Activated CD4-positive, alpha-beta T cell treated with anti-CD3 and anti-CD28 coated beads for 36 hours (primary cell): Measurements from ENCODE around the gene TAS2R50. TPM values are rescaled to one million over a fixed set of nuclear protein-coding genes. Genes with fewer than 3 reads are reported as not detected.

Experiments used
- ATAC-seq: fragments of 200-7000 bp; cut with Tn5 transposase; one replicate; pipeline ENCODE4 v1.10.0; 2021; ENCODE audit warnings: mild to moderate bottlenecking, moderate library complexity
- CTCF ChIA-PET: fragments of 350-600 bp; sonication (Branson Sonifier 250); formaldehyde crosslinking; loops from one replicate; lab custom pipeline; 2021; ENCODE audit warnings: antibody characterized with exemption; lab: Charles Lee
- POLR2A ChIA-PET: fragments of 350-600 bp; sonication (Branson Sonifier 250); formaldehyde crosslinking; loops from one replicate; lab custom pipeline; 2021; ENCODE audit warnings: antibody characterized with exemption, inconsistent platforms; lab: Charles Lee
- DNase-seq: peaks from one replicate; pipeline ENCODE4 v3.0.0-alpha.2; 2020
- H3K27ac Mint-ChIP-seq: one replicate; pipeline ENCODE4 v1.8.0; 2021; ENCODE audit warnings: mixed read lengths
- H3K27me3 Mint-ChIP-seq: one replicate; pipeline ENCODE4 v1.8.0; 2021; ENCODE audit warnings: mixed read lengths
- H3K36me3 Mint-ChIP-seq: one replicate; pipeline ENCODE4 v1.8.0; 2021; ENCODE audit warnings: low read depth, mixed read lengths
- H3K4me1 Mint-ChIP-seq: one replicate; pipeline ENCODE4 v1.8.0; 2021; ENCODE audit warnings: mixed read lengths
- H3K4me3 Mint-ChIP-seq: one replicate; pipeline ENCODE4 v1.8.0; 2021; ENCODE audit warnings: mild to moderate bottlenecking, moderate library complexity, mixed read lengths
- H3K9me3 Mint-ChIP-seq: one replicate; pipeline ENCODE4 v1.8.0; 2021; ENCODE audit warnings: low read depth, mixed read lengths
- intact Hi-C, 2 experiments: fragments of 100-400 bp; cut with DNase I in 1 of 2; cut with micrococcal nuclease in 1 of 2; formaldehyde crosslinking; loops; one replicate each; pipeline versions ENCODE4 v1.14.2 to v1.15.1; 2022 to 2024; cut with DNase I, micrococcal nuclease
- total RNA-seq, 2 experiments: library from RNA; stranded (reverse); gene quantifications; one replicate each; pipeline ENCODE4 v1.2.3, GENCODE V29; 2021

The TAS2R50 gene
- total RNA-seq, 2 experiments from 2014 or later = 0.30 to 0.53 TPM

GRCh38 chr12:10989107-10989506 is 2.4 kb upstream of the TAS2R50 start:
- peaks cover 24% of the 10 kb centered on the region for H3K36me3 Mint-ChIP-seq
- H3K27me3 Mint-ChIP-seq = no peaks in the 10 kb centered on the region
- peaks cover 9% of the 10 kb centered on the region for H3K9me3 Mint-ChIP-seq
- intact Hi-C loops = no loop called here
- ATAC-seq = peak; percentile 81
- peaks cover 27% of the 10 kb centered on the region for H3K4me1 Mint-ChIP-seq
- H3K27ac Mint-ChIP-seq = no peak overlapping the region
- H3K4me3 Mint-ChIP-seq = no peak overlapping the region
- DNase-seq = no peak
- CTCF ChIA-PET = no interaction called here
- POLR2A ChIA-PET = interaction anchor here (0.5 kb wide), 1 partner anchor 1736 kb away, joined by 3 read pairs; no protein-coding TSS in a partner anchor

GRCh38 chr12:10982244-10982643 is 4.5 kb downstream of the TAS2R50 start:
- DNase-seq = peak; percentile 54
- no peak overlapping the region for H3K27ac Mint-ChIP-seq
- peaks cover 5% of the 10 kb centered on the region for H3K36me3 Mint-ChIP-seq
- H3K27me3 Mint-ChIP-seq = peaks cover 17% of the 10 kb centered on the region
- peak; percentile 89 for ATAC-seq
- intact Hi-C loops = loop anchor here in 1 of 2 experiments (1.0 to 2.0 kb wide), 2 partner anchors 103 to 189 kb away; partner anchors contain the start of gene SMIM10L1
- ChIA-PET CTCF (interaction anchor here (1.0 kb wide), 1 partner anchor 13 kb away, joined by 3 read pairs; no protein-coding TSS in a partner anchor), POLR2A (no interaction called here)
- peaks cover 42% of the 10 kb centered on the region for H3K4me1 Mint-ChIP-seq
- no peak overlapping the region for H3K4me3 Mint-ChIP-seq
- no peaks in the 10 kb centered on the region for H3K9me3 Mint-ChIP-seq

- Mint-ChIP-seq H3K27ac (no peak overlapping the region), H3K27me3 (peaks cover 9% of the 10 kb centered on the region), H3K4me3 (no peak overlapping the region), H3K4me1 (peaks cover 7% of the 10 kb centered on the region), H3K9me3 (no peaks in the 10 kb centered on the region), H3K36me3 (peaks cover 12% of the 10 kb centered on the region)
- DNase-seq (no peak), ATAC-seq (no peak)
- POLR2A ChIA-PET = no interaction called here
- CTCF ChIA-PET = no interaction called here
- intact Hi-C loops = no loop called here
Measured at GRCh38 chr12:10974965-10975364, 11.7 kb downstream of the TAS2R50 start.

- ATAC-seq = no peak
Measured at GRCh38 chr12:10968765-10969456, 17.8 kb downstream of the TAS2R50 start.

GRCh38 chr12:10967409-10967808 is 19.3 kb downstream of the TAS2R50 start:
- peaks cover 5% of the 10 kb centered on the region for H3K36me3 Mint-ChIP-seq
- H3K4me3 Mint-ChIP-seq = no peak overlapping the region
- no peaks in the 10 kb centered on the region for H3K9me3 Mint-ChIP-seq
- H3K27me3 Mint-ChIP-seq = no peaks in the 10 kb centered on the region
- ChIA-PET POLR2A (no interaction called here), CTCF (no interaction called here)
- DNase-seq (no peak), ATAC-seq (no peak)
- intact Hi-C loops = no loop called here
- no peaks in the 10 kb centered on the region for H3K4me1 Mint-ChIP-seq
- H3K27ac Mint-ChIP-seq = no peak overlapping the region

More at GRCh38 chr12:10968765-10969456, 17.8 kb downstream of the TAS2R50 start:
- intact Hi-C loops = no loop called here
- Mint-ChIP-seq H3K27me3 (no peaks in the 10 kb centered on the region), H3K9me3 (no peaks in the 10 kb centered on the region), H3K4me3 (no peak overlapping the region), H3K4me1 (no peaks in the 10 kb centered on the region), H3K27ac (no peak overlapping the region), H3K36me3 (peaks cover 9% of the 10 kb centered on the region)
- CTCF ChIA-PET = interaction anchor here (1.3 kb wide), 1 partner anchor 97 kb away, joined by 3 read pairs; no protein-coding TSS in a partner anchor
- DNase-seq = no peak
- POLR2A ChIA-PET = no interaction called here

DNA sequence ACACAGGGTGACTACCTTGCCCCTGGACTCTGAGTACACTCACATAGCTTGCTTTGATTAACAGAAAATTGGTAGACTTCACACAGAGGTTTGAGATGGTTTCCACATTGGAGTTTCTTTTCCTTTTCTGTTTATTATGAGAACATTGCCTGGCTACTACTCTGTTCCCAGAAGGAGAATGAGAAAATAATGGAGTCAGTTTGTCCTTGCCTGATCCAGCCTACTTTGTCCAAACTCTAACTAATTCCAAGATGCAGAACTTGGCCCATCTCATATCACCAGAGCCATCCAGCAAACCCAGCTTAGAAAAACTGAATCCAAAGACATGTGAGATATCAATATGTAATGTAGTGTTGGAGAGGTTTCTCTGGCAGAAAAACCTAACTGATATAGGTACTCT is 20.4 kb downstream of the TAS2R50 start:
- Mint-ChIP-seq H3K9me3 (no peaks in the 10 kb centered on the region), H3K4me3 (no peak overlapping the region), H3K27me3 (no peaks in the 10 kb centered on the region), H3K4me1 (peaks cover 6% of the 10 kb centered on the region), H3K27ac (no peak overlapping the region), H3K36me3 (peaks cover 7% of the 10 kb centered on the region)
- CTCF ChIA-PET = no interaction called here
- ATAC-seq (no peak), DNase-seq (no peak)
- intact Hi-C loops = no loop called here
- POLR2A ChIA-PET = no interaction called here

DNA sequence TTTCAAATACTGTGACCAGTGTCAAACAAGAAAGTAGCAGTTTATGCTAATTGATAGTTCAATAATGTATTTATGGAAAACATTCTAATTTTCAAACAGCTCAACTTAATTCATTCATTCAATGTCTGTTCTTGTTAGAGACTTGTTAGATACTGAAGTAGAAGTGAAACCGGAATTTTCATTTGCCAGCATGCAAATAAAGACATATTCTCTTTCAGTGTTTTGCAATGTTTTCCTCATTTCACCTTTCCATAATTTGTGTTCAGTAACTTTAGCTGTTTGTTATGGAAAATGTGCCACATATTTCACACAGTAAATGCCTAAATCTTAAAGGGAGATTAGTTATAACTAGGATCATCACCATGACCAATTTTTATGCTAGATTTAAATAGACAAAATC is 21.2 kb downstream of the TAS2R50 start:
- ATAC-seq (no peak), DNase-seq (no peak)
- ChIA-PET POLR2A (no interaction called here), CTCF (no interaction called here)
- intact Hi-C loops = no loop called here
- peaks cover 13% of the 10 kb centered on the region for H3K4me1 Mint-ChIP-seq
- peaks cover 7% of the 10 kb centered on the region for H3K36me3 Mint-ChIP-seq
- H3K4me3 Mint-ChIP-seq = no peak overlapping the region
- no peaks in the 10 kb centered on the region for H3K27me3 Mint-ChIP-seq
- no peaks in the 10 kb centered on the region for H3K9me3 Mint-ChIP-seq
- no peak overlapping the region for H3K27ac Mint-ChIP-seq

DNA sequence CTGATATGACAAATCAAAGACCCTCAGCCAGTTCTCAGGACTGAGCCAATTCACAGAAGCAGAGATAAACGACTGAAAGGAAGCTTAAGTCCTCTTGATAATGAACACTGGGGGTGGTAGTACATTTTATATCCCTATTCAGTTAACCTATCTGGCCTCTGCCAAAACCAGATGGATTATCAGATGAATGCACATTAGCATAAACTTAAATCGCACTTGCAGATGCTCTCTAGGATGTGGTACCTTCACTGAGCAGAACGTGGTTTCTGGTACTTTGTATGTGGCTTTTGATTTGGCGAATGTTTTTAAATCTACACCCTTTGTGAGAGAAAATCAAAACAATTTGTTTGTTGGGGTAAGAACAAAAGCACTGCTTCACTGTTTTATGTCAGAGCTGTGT is 26.5 kb downstream of the TAS2R50 start:
- CTCF ChIA-PET = interaction anchor here (1.4 kb wide), 1 partner anchor 239 kb away, joined by 5 read pairs; no protein-coding TSS in a partner anchor

DNA sequence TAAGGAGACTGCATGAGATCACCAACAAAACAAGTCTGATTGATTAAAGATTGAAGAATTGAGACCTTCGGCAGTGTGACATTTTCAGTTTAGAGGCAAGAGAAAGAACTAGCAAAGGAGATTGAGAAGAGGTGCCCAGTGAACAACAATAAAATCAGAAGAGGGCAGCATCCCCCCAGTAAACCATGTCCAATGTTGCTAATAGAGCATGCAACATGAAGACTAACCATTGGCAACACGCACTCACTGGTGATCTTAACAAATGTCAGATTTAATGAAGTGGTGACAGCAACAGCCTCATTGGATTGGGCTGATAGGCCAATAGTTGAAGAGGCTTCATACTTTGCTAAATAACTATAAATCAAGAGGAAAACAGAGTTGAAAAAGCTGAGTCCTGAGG is 26.9 kb downstream of the TAS2R50 start:
- Mint-ChIP-seq H3K4me1 (peaks cover 33% of the 10 kb centered on the region), H3K9me3 (peaks cover 15% of the 10 kb centered on the region), H3K4me3 (no peak overlapping the region), H3K27ac (no peak overlapping the region), H3K36me3 (peaks cover 33% of the 10 kb centered on the region), H3K27me3 (no peaks in the 10 kb centered on the region)
- CTCF ChIA-PET = interaction anchor here (1.4 kb wide), 1 partner anchor 240 kb away, joined by 5 read pairs; no protein-coding TSS in a partner anchor
- no peak for DNase-seq
- ATAC-seq = no peak
- intact Hi-C loops = loop anchor here (5.0 to 10.0 kb wide), 3 partner anchors 237 to 527 kb away; no protein-coding TSS in a partner anchor
- POLR2A ChIA-PET = no interaction called here

More for the DNA sequence above, 26.5 kb downstream of the TAS2R50 start:
- DNase-seq (no peak), ATAC-seq (no peak)
- Mint-ChIP-seq H3K27me3 (no peaks in the 10 kb centered on the region), H3K36me3 (peaks cover 32% of the 10 kb centered on the region), H3K9me3 (peaks cover 12% of the 10 kb centered on the region), H3K4me3 (no peak overlapping the region), H3K27ac (no peak overlapping the region), H3K4me1 (peaks cover 33% of the 10 kb centered on the region)
- POLR2A ChIA-PET = no interaction called here
- intact Hi-C loops = loop anchor here (5.0 kb wide), 2 partner anchors 237 to 527 kb away; no protein-coding TSS in a partner anchor

DNA sequence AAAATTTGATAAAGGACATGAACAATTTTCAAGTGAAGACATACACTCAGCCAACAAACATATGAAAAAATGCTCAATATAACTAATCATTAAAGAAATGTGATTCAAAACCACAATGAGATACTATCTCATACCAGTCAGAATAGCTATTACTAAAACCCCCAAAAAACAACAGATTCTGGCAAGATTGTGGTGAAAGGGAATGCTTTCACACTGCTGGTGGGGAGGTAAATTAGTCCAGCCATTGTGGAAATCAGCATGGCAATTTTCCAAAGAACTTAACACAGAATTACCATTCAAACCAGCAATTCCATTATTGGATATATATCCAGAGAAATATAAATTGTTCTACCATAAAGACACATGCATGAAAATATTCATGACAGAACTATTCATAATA is 29.0 kb downstream of the TAS2R50 start:
- Mint-ChIP-seq H3K4me1 (peaks cover 36% of the 10 kb centered on the region), H3K4me3 (no peak overlapping the region), H3K27ac (no peak overlapping the region), H3K36me3 (peaks cover 40% of the 10 kb centered on the region), H3K9me3 (peaks cover 18% of the 10 kb centered on the region), H3K27me3 (no peaks in the 10 kb centered on the region)
- intact Hi-C loops = loop anchor here in 1 of 2 experiments (10.0 kb wide), 1 partner anchor 527 kb away; no protein-coding TSS in a partner anchor
- ATAC-seq (no peak), DNase-seq (no peak)
- ChIA-PET CTCF (no interaction called here), POLR2A (no interaction called here)

DNA sequence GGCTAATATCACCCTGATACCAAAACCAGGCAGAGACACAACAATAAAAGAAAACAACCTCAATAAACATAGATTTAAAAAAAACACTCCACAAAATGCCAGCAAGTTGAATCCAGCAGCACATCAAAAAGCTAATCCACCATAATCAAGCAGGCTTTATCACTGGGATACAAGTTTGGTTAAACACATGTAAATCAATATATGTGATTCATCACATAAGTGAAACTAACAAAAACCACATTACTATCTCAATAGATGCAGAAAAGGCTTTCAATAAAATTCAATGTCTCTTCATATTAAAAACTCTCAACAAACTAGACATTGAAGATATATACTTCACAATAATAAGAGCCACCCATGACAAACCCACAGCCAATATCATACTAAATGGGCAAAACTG is 30.6 kb downstream of the TAS2R50 start:
- H3K27ac Mint-ChIP-seq = no peak overlapping the region
- DNase-seq (no peak), ATAC-seq (no peak)
- H3K36me3 Mint-ChIP-seq = peaks cover 41% of the 10 kb centered on the region
- peaks cover 18% of the 10 kb centered on the region for H3K9me3 Mint-ChIP-seq
- no peaks in the 10 kb centered on the region for H3K27me3 Mint-ChIP-seq
- POLR2A ChIA-PET = no interaction called here
- CTCF ChIA-PET = no interaction called here
- H3K4me1 Mint-ChIP-seq = peaks cover 28% of the 10 kb centered on the region
- intact Hi-C loops = loop anchor here in 1 of 2 experiments (10.0 kb wide), 1 partner anchor 529 kb away; no protein-coding TSS in a partner anchor
- H3K4me3 Mint-ChIP-seq = no peak overlapping the region

DNA sequence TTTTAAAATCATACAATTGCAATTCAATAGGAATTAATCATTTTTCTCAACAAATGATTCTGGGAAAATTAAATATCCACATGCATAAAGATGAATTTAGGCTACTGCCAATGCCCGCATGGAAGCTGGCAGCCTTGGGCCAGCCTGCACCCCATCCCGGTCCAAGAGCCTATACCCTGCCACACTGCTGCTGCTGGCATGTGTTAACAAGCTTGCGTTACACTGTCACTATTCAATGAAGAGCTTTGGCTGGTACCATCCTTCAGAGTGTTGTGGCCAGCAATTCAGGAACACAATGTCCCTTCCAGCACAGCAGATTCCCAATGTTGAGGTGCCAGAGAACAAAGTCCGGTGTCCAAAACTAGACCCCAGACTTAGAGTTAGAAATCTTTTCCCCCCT is 34.1 kb downstream of the TAS2R50 start:
- ATAC-seq = no peak
- Mint-ChIP-seq H3K9me3 (peaks cover 26% of the 10 kb centered on the region), H3K4me1 (peaks cover 10% of the 10 kb centered on the region), H3K4me3 (no peak overlapping the region), H3K27ac (no peak overlapping the region), H3K27me3 (no peaks in the 10 kb centered on the region), H3K36me3 (peaks cover 37% of the 10 kb centered on the region)
- ChIA-PET POLR2A (no interaction called here), CTCF (no interaction called here)
- no peak for DNase-seq
- intact Hi-C loops = loop anchor here in 1 of 2 experiments (10.0 kb wide), 1 partner anchor 532 kb away; no protein-coding TSS in a partner anchor
